Mucosa of descending colon (tissue), 3 donors: ENCODE measurements around the gene WNT7B. TPM values are rescaled to one million over a fixed set of nuclear protein-coding genes. Genes with fewer than 3 reads are reported as not detected.

Experiments
- ATAC-seq: fragments of 200-7000 bp; cut with Tn5 transposase; one replicate; pipeline ENCODE4 v1.9.1; 2020; ENCODE audit warnings: mild to moderate bottlenecking, moderate library complexity
- DNase-seq, 3 donors: peaks; one replicate each; pipeline ENCODE4 v3.0.0-alpha.2; 2020
- H3K36me3 ChIP-seq: fragments of 200-600 bp; one replicate; pipeline ENCODE4 v1.8.0; 2021; ENCODE audit warnings: low read depth, mild to moderate bottlenecking
- H3K4me1 ChIP-seq: fragments of 200-600 bp; one replicate; pipeline ENCODE4 v1.8.0; 2021; ENCODE audit warnings: low read depth, mild to moderate bottlenecking
- H3K4me3 ChIP-seq: fragments of 200-600 bp; one replicate; pipeline ENCODE4 v1.8.0; 2021; ENCODE audit warnings: mild to moderate bottlenecking
- H3K9me3 ChIP-seq: fragments of 200-600 bp; one replicate; pipeline ENCODE4 v1.8.0; 2021; ENCODE audit warnings: mild to moderate bottlenecking
- intact Hi-C, 2 donors: fragments of 100-400 bp; cut with DNase I in 1 of 2; cut with micrococcal nuclease in 1 of 2; formaldehyde crosslinking; loops; one replicate each; pipeline versions ENCODE4 v1.11.0 to v1.11.1; 2022; cut with DNase I, micrococcal nuclease
- total RNA-seq, 3 donors: library from RNA; stranded (reverse); fragmentation: NEBNext Ultra II Directional in 2 of 3; extraction: Animal tissue kit (Norgen Biotek cat#: 25700) in 2 of 3; gene quantifications; one replicate each; pipeline versions ENCODE4 v1.2.1 to v1.2.4, GENCODE V29; 2021 to 2023
- TF ChIP-seq, protein P1 (sequence below): fragments of 200-600 bp; IDR thresholded peaks from one replicate; pipeline ENCODE4 v1.8.0; 2022; ENCODE audit warnings: antibody characterized with exemption, mild to moderate bottlenecking
- donor health status: DM: no; HTN: no; CAD: no; lungs with moderate emphysema.
- donor health status: DM: no; HTN: no; CAD: no.
- donor health status: DM: no; HTN: yes; CAD: no.

Gene WNT7B
- total RNA-seq, 3 donors from 2014 or later = not detected

DNA sequence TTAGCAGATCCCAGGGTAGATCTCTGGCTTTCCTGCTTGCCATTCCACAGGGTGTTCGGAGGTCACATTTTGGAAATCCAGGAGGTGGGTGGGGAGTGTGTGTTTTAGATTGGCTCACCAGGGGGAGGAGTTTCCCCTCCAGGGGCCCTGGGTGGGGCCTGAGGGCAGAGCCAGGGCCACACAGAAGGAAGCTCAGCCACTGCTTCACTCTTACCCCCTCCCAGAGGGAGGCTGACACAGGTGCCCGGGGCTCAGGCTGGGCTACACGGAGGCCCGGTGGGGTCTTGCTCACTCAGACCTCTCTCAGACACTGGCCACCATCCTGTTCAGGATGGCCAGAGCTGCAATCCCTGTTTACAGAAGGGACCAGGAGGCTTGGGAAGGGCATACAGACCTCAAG lies 2.5 kb downstream of the WNT7B start:
- no peak for ATAC-seq
- no peaks in the 10 kb centered on the region for H3K36me3 ChIP-seq
- TF ChIP-seq, protein P1, sequence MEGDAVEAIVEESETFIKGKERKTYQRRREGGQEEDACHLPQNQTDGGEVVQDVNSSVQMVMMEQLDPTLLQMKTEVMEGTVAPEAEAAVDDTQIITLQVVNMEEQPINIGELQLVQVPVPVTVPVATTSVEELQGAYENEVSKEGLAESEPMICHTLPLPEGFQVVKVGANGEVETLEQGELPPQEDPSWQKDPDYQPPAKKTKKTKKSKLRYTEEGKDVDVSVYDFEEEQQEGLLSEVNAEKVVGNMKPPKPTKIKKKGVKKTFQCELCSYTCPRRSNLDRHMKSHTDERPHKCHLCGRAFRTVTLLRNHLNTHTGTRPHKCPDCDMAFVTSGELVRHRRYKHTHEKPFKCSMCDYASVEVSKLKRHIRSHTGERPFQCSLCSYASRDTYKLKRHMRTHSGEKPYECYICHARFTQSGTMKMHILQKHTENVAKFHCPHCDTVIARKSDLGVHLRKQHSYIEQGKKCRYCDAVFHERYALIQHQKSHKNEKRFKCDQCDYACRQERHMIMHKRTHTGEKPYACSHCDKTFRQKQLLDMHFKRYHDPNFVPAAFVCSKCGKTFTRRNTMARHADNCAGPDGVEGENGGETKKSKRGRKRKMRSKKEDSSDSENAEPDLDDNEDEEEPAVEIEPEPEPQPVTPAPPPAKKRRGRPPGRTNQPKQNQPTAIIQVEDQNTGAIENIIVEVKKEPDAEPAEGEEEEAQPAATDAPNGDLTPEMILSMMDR = no peak
- no peak for DNase-seq
- peaks cover 25% of the 10 kb centered on the region for H3K4me1 ChIP-seq
- intact Hi-C loops = no loop called here
- H3K9me3 ChIP-seq = no peaks in the 10 kb centered on the region
- no peak overlapping the region for H3K4me3 ChIP-seq

- no peak for DNase-seq
- no peaks in the 10 kb centered on the region for H3K36me3 ChIP-seq
- H3K4me3 ChIP-seq = no peak overlapping the region
- ATAC-seq = no peak
- intact Hi-C loops = no loop called here
- H3K4me1 ChIP-seq = peaks cover 18% of the 10 kb centered on the region
- TF ChIP-seq, protein P1 = no peak
- H3K9me3 ChIP-seq = no peaks in the 10 kb centered on the region
These were observed 4.1 kb downstream of the WNT7B start for GRCh38 chr22:45972889-45973253.

DNA sequence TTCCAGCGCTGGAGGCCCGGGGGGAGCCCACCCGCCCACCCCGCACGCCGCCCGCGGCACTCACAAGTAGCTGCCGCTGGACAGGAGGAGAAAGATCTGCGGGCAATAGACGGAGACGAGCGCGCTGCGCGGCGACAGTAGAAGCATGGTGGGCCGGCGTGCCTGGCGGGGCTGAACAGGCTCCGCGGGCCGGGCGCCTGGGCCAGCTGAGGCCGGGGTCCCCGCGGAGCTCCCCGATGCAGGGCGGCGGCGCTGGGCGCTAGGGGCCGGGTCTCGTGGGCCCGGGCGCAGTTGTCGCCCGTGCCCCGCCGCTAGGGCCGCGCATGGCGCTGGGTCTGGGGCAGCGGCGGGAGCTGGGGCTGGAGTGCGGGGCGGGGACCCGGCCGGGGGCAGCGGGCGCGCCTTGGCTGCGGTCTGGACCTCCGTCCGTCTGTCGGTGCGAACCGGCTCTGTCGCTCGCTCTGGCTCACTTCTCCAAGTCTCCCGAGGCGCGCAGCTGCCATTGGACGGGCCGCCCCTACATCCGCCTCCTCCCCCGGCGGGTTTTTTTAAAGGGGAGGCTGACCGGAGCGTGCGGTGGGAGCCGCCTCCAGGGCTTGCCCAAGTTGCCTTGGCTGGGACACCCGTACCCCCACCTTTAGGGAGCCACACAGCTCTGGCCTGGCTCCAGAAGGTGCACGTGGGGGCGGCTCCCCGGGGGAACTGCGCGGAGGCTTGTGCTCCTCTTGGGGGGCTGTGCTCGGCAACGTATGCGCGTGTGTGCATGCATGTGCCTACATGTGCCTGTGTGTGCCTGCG lies 4.7 kb downstream of the WNT7B start:
- Histone ChIP-seq H3K9me3 (no peaks in the 10 kb centered on the region), H3K4me3 (no peak overlapping the region), H3K36me3 (no peaks in the 10 kb centered on the region), H3K4me1 (peaks cover 18% of the 10 kb centered on the region)
- TF ChIP-seq, protein P1 = no peak
- intact Hi-C loops = no loop called here
- no peak for ATAC-seq
- no peak for DNase-seq

GRCh38 chr22:45971408-45972028 lies 5.4 kb downstream of the WNT7B start:
- Histone ChIP-seq H3K9me3 (no peaks in the 10 kb centered on the region), H3K4me1 (peaks cover 12% of the 10 kb centered on the region), H3K4me3 (no peak overlapping the region), H3K36me3 (no peaks in the 10 kb centered on the region)
- DNase-seq (no peak), ATAC-seq (no peak)
- TF ChIP-seq, protein P1 = no peak
- intact Hi-C loops = no loop called here

GRCh38 chr22:45970705-45971407 lies 6.1 kb downstream of the WNT7B start:
- no peak for ATAC-seq
- Histone ChIP-seq H3K9me3 (no peaks in the 10 kb centered on the region), H3K36me3 (no peaks in the 10 kb centered on the region), H3K4me1 (peaks cover 8% of the 10 kb centered on the region), H3K4me3 (no peak overlapping the region)
- intact Hi-C loops = no loop called here
- DNase-seq = no peak
- TF ChIP-seq, protein P1 = no peak
